GM23338 (cell line): ENCODE measurements around the gene LZIC. TPM values are rescaled to one million over a fixed set of nuclear protein-coding genes. Genes with fewer than 3 reads are reported as not detected.

Source experiments
- ATAC-seq: fragments of 200-7000 bp; cut with Tn5 transposase; 3 replicates; pipeline ENCODE4 v1.9.1; 2020
- DNase-seq: peaks from one replicate; pipeline ENCODE4 v3.0.0-alpha.2; 2015; ENCODE audit warnings: low spot score
- H2AFZ ChIP-seq: fragments of 200-600 bp; sonication (generic); 2 replicates; pipeline ENCODE4 v1.8.0; 2016; ENCODE audit warnings: antibody characterized with exemption, mild to moderate bottlenecking, moderate library complexity
- H3F3A ChIP-seq: fragments of 200-600 bp; sonication (generic); replicated peaks from 2 replicates; pipeline ENCODE4 v1.8.0; 2017; ENCODE audit warnings: antibody characterized with exemption, mixed run types, low read depth
- H3K27ac ChIP-seq: fragments of 200-600 bp; sonication (generic); 2 replicates; pipeline ENCODE4 v1.6.1; 2016; ENCODE audit warnings: low read depth
- H3K27me3 ChIP-seq: fragments of 200-600 bp; sonication (generic); 2 replicates; pipeline ENCODE4 v1.8.0; 2016; ENCODE audit warnings: mild to moderate bottlenecking, mixed run types, moderate library complexity; ENCODE audit not compliant: insufficient read depth
- H3K36me3 ChIP-seq: fragments of 200-600 bp; sonication (generic); 2 replicates; pipeline ENCODE4 v1.8.0; 2016; ENCODE audit warnings: mild to moderate bottlenecking; ENCODE audit not compliant: insufficient read depth
- H3K4me1 ChIP-seq: fragments of 200-600 bp; sonication (generic); 2 replicates; pipeline ENCODE4 v1.8.0; 2016; ENCODE audit warnings: mild to moderate bottlenecking, moderate library complexity; ENCODE audit not compliant: insufficient read depth
- H3K4me2 ChIP-seq: fragments of 200-600 bp; sonication (generic); 2 replicates; pipeline ENCODE4 v1.7.1; 2017; ENCODE audit warnings: mixed run types
- H3K4me3 ChIP-seq: fragments of 200-600 bp; sonication (generic); 2 replicates; pipeline ENCODE4 v1.6.1; 2016; ENCODE audit warnings: mixed run types
- H3K79me2 ChIP-seq: fragments of 200-600 bp; sonication (generic); replicated peaks from 2 replicates; pipeline ENCODE4 v1.8.0; 2017; ENCODE audit warnings: mild to moderate bottlenecking; ENCODE audit not compliant: insufficient read depth
- H3K9me2 ChIP-seq: fragments of 200-600 bp; sonication (generic); 2 replicates; pipeline ENCODE4 v1.8.0; 2017; ENCODE audit not compliant: insufficient read depth
- H4K20me1 ChIP-seq: fragments of 200-600 bp; sonication (generic); replicated peaks from 2 replicates; pipeline ENCODE4 v1.8.0; 2017; ENCODE audit warnings: mild to moderate bottlenecking; ENCODE audit not compliant: insufficient read depth
- H3K27ac Mint-ChIP-seq: 2 replicates; pipeline ENCODE4 v1.8.0; 2020; ENCODE audit warnings: inconsistent platforms, mild to moderate bottlenecking, moderate library complexity, mixed read lengths
- H3K27me3 Mint-ChIP-seq: 3 replicates; pipeline ENCODE4 v1.8.0; 2022; ENCODE audit warnings: low read depth, mild to moderate bottlenecking, moderate library complexity, mixed read lengths, inconsistent platforms; ENCODE audit not compliant: insufficient read depth, poor library complexity
- H3K36me3 Mint-ChIP-seq: 3 replicates; pipeline ENCODE4 v1.8.0; 2021; ENCODE audit warnings: low read depth, mild to moderate bottlenecking, inconsistent platforms, moderate library complexity, mixed read lengths
- H3K4me1 Mint-ChIP-seq: 3 replicates; pipeline ENCODE4 v1.8.0; 2020; ENCODE audit warnings: mild to moderate bottlenecking, inconsistent platforms, mixed read lengths
- H3K4me3 Mint-ChIP-seq: 3 replicates; pipeline ENCODE4 v1.8.0; 2021; ENCODE audit warnings: moderate library complexity, mild to moderate bottlenecking, inconsistent platforms, mixed read lengths
- H3K9me3 Mint-ChIP-seq: 3 replicates; pipeline ENCODE4 v1.8.0; 2020; ENCODE audit warnings: moderate library complexity, mild to moderate bottlenecking, inconsistent platforms, mixed read lengths
- CREB1 ChIP-seq: fragments of 250-450 bp; sonication (Bioruptor Pico); IDR thresholded peaks from 2 replicates; pipeline ENCODE4 v1.5.0; 2020; ENCODE audit warnings: low read depth, mild to moderate bottlenecking, moderate library complexity
- EZH2 ChIP-seq: fragments of 200-600 bp; sonication (generic); IDR thresholded peaks from one replicate; pipeline ENCODE4 v1.8.0; 2017; ENCODE audit warnings: antibody characterized with exemption, mild to moderate bottlenecking, low read depth; ENCODE audit not compliant: unreplicated experiment
- EZH2phosphoT487 ChIP-seq: fragments of 200-600 bp; sonication (generic); IDR thresholded peaks from one replicate; pipeline ENCODE4 v1.8.1; 2018; ENCODE audit warnings: antibody characterized with exemption; ENCODE audit not compliant: unreplicated experiment
- JUNB ChIP-seq: IDR thresholded peaks from one replicate; pipeline ENCODE4 v1.6.1; 2016; ENCODE audit warnings: antibody characterized with exemption; ENCODE audit not compliant: unreplicated experiment
- NANOG ChIP-seq: IDR thresholded peaks from 2 replicates; pipeline ENCODE4 v1.6.1; 2016; ENCODE audit warnings: antibody characterized with exemption, borderline replicate concordance
- POLR2AphosphoS5 ChIP-seq: IDR thresholded peaks from 2 replicates; pipeline ENCODE4 v1.6.1; 2016; ENCODE audit warnings: antibody characterized with exemption, low read depth
- STAT1 ChIP-seq: IDR thresholded peaks from one replicate; pipeline ENCODE4 v1.6.1; 2016; ENCODE audit warnings: antibody characterized with exemption; ENCODE audit not compliant: unreplicated experiment
- ZNF114 ChIP-seq: fragments of 250-450 bp; sonication (Bioruptor Pico); IDR thresholded peaks from 2 replicates; pipeline ENCODE4 v1.5.0; 2020; ENCODE audit warnings: mild to moderate bottlenecking, moderate library complexity
- ZNF331 ChIP-seq: fragments of 250-450 bp; sonication (Bioruptor Pico); IDR thresholded peaks from 2 replicates; pipeline ENCODE4 v1.5.0; 2020; ENCODE audit warnings: low read depth, mild to moderate bottlenecking, moderate library complexity
- polyA plus RNA-seq: library from polyadenylated mRNA; unstranded; fragments of >200 nt; fragmentation: Nextera tagmentation; extraction: Ambion mirVana; gene quantifications from 2 replicates; pipeline ENCODE4 v1.2.1, GENCODE V29; 2016
- total RNA-seq: library from RNA; depleted of rRNA; stranded (reverse); fragments of >200 nt; shearing (Covaris generic); gene quantifications from 2 replicates; pipeline ENCODE4 v1.2.3, GENCODE V29; 2014
- TF ChIP-seq, protein P1 (sequence below): fragments of 250-450 bp; sonication (Bioruptor Pico); IDR thresholded peaks from 2 replicates; pipeline ENCODE4 v1.5.0; 2020; ENCODE audit warnings: mild to moderate bottlenecking, moderate library complexity
- TF ChIP-seq, protein P2 (sequence below): IDR thresholded peaks from one replicate; pipeline ENCODE4 v1.6.1; 2018; ENCODE audit warnings: antibody characterized with exemption; ENCODE audit not compliant: unreplicated experiment

The LZIC gene
- total and polyA plus RNA-seq, 2 experiments from 2014 or later = 19.4 to 23.5 TPM

GRCh38 chr1:9887070-9887469 lies 56.1 kb downstream of the LZIC start:
- no peak for TF ChIP-seq POLR2AphosphoS5
- TF ChIP-seq, protein P1, sequence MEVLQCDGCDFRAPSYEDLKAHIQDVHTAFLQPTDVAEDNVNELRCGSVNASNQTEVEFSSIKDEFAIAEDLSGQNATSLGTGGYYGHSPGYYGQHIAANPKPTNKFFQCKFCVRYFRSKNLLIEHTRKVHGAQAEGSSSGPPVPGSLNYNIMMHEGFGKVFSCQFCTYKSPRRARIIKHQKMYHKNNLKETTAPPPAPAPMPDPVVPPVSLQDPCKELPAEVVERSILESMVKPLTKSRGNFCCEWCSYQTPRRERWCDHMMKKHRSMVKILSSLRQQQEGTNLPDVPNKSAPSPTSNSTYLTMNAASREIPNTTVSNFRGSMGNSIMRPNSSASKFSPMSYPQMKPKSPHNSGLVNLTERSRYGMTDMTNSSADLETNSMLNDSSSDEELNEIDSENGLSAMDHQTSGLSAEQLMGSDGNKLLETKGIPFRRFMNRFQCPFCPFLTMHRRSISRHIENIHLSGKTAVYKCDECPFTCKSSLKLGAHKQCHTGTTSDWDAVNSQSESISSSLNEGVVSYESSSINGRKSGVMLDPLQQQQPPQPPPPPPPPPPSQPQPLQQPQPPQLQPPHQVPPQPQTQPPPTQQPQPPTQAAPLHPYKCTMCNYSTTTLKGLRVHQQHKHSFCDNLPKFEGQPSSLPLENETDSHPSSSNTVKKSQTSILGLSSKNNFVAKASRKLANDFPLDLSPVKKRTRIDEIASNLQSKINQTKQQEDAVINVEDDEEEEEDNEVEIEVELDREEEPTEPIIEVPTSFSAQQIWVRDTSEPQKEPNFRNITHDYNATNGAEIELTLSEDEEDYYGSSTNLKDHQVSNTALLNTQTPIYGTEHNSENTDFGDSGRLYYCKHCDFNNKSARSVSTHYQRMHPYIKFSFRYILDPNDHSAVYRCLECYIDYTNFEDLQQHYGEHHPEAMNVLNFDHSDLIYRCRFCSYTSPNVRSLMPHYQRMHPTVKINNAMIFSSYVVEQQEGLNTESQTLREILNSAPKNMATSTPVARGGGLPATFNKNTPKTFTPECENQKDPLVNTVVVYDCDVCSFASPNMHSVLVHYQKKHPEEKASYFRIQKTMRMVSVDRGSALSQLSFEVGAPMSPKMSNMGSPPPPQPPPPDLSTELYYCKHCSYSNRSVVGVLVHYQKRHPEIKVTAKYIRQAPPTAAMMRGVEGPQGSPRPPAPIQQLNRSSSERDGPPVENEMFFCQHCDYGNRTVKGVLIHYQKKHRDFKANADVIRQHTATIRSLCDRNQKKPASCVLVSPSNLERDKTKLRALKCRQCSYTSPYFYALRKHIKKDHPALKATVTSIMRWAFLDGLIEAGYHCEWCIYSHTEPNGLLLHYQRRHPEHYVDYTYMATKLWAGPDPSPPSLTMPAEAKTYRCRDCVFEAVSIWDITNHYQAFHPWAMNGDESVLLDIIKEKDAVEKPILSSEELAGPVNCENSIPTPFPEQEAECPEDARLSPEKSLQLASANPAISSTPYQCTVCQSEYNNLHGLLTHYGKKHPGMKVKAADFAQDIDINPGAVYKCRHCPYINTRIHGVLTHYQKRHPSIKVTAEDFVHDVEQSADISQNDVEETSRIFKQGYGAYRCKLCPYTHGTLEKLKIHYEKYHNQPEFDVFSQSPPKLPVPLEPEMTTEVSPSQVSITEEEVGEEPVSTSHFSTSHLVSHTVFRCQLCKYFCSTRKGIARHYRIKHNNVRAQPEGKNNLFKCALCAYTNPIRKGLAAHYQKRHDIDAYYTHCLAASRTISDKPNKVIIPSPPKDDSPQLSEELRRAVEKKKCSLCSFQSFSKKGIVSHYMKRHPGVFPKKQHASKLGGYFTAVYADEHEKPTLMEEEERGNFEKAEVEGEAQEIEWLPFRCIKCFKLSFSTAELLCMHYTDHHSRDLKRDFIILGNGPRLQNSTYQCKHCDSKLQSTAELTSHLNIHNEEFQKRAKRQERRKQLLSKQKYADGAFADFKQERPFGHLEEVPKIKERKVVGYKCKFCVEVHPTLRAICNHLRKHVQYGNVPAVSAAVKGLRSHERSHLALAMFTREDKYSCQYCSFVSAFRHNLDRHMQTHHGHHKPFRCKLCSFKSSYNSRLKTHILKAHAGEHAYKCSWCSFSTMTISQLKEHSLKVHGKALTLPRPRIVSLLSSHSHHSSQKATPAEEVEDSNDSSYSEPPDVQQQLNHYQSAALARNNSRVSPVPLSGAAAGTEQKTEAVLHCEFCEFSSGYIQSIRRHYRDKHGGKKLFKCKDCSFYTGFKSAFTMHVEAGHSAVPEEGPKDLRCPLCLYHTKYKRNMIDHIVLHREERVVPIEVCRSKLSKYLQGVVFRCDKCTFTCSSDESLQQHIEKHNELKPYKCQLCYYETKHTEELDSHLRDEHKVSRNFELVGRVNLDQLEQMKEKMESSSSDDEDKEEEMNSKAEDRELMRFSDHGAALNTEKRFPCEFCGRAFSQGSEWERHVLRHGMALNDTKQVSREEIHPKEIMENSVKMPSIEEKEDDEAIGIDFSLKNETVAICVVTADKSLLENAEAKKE (CRISPR knock-in tag) = no peak
- TF ChIP-seq CREB1 = no peak
- TF ChIP-seq JUNB = no peak
- no peak for TF ChIP-seq ZNF331
- no peak for TF ChIP-seq STAT1
- TF ChIP-seq, protein P2, sequence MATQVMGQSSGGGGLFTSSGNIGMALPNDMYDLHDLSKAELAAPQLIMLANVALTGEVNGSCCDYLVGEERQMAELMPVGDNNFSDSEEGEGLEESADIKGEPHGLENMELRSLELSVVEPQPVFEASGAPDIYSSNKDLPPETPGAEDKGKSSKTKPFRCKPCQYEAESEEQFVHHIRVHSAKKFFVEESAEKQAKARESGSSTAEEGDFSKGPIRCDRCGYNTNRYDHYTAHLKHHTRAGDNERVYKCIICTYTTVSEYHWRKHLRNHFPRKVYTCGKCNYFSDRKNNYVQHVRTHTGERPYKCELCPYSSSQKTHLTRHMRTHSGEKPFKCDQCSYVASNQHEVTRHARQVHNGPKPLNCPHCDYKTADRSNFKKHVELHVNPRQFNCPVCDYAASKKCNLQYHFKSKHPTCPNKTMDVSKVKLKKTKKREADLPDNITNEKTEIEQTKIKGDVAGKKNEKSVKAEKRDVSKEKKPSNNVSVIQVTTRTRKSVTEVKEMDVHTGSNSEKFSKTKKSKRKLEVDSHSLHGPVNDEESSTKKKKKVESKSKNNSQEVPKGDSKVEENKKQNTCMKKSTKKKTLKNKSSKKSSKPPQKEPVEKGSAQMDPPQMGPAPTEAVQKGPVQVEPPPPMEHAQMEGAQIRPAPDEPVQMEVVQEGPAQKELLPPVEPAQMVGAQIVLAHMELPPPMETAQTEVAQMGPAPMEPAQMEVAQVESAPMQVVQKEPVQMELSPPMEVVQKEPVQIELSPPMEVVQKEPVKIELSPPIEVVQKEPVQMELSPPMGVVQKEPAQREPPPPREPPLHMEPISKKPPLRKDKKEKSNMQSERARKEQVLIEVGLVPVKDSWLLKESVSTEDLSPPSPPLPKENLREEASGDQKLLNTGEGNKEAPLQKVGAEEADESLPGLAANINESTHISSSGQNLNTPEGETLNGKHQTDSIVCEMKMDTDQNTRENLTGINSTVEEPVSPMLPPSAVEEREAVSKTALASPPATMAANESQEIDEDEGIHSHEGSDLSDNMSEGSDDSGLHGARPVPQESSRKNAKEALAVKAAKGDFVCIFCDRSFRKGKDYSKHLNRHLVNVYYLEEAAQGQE = no peak
- no peak for TF ChIP-seq ZNF114 (CRISPR knock-in tag)
- TF ChIP-seq EZH2 = no peak
- no peak for TF ChIP-seq EZH2phosphoT487
- TF ChIP-seq NANOG = no peak
- Mint-ChIP-seq H3K27ac (peak overlapping the region; percentile 60; the same call in 1 of the 2 replicates), H3K4me1 (peaks cover 41% of the 10 kb centered on the region), H3K36me3 (peaks cover 9% of the 10 kb centered on the region; the same call in 1 of the 3 replicates), H3K4me3 (no peak overlapping the region), H3K27me3 (peaks cover 14% of the 10 kb centered on the region), H3K9me3 (no peaks in the 10 kb centered on the region)
- H3K4me1 ChIP-seq = peaks cover 13% of the 10 kb centered on the region; the same call in 1 of the 2 replicates
- H3K36me3 ChIP-seq = no peaks in the 10 kb centered on the region; the same call in 1 of the 2 replicates
- H3K4me3 ChIP-seq = no peak overlapping the region
- ATAC-seq (no peak), DNase-seq (no peak)
- no peak overlapping the region for H2AFZ ChIP-seq
- H3F3A ChIP-seq = peaks cover 4% of the 10 kb centered on the region
- no peaks in the 10 kb centered on the region for H3K79me2 ChIP-seq
- H3K27me3 ChIP-seq = no peaks in the 10 kb centered on the region
- peak overlapping the region; percentile 45; the same call in 1 of the 2 replicates for H3K27ac ChIP-seq
- H3K9me2 ChIP-seq = no peaks in the 10 kb centered on the region
- H4K20me1 ChIP-seq = no peaks in the 10 kb centered on the region; the same call in 1 of the 2 replicates
- H3K4me2 ChIP-seq = no peak overlapping the region
